ENCODE data around the gene EPHB2. TPM values are rescaled to one million over a fixed set of nuclear protein-coding genes. Genes with fewer than 3 reads are reported as not detected.

The EPHB2 gene
- total and polyA plus RNA-seq, 2 donors (not counting 3 experiments of a cell fraction or from before 2014, with no cell fraction given): 50.8 to 69.1 TPM

GRCh38 chr1:22914156-22914555, 203.5 kb downstream of the EPHB2 start:
- CTCF ChIA-PET: no interaction called here

DNA sequence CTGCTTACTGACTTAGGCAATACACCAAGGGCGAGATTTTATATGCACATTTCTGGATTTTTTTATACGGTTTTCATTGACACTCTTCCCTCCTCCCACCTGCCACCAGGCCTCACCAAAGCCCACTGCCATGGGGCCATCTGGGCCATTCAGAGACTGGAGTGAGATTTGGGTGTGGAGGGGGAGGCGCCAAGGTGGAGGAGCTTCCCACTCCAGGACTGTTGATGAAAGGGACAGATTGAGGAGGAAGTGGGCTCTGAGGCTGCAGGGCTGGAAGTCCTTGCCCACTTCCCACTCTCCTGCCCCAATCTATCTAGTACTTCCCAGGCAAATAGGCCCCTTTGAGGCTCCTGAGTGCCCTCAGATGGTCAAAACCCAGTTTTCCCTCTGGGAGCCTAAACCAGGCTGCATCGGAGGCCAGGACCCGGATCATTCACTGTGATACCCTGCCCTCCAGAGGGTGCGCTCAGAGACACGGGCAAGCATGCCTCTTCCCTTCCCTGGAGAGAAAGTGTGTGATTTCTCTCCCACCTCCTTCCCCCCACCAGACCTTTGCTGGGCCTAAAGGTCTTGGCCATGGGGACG, 204.1 kb downstream of the EPHB2 start:
- dilution Hi-C loops (cut with MboI; ENCODE audit: extremely low pct_ligation_motif_present, low sequenced_read_pairs) (no loop called here), intact Hi-C loops (cut with micrococcal nuclease) (no loop called here)
- H3K79me2 ChIP-seq (ENCODE audit: control insufficient read depth, insufficient read depth, low read length): no peaks in the 10 kb centered on the region
- H3K27me3 ChIP-seq (ENCODE audit: control insufficient read depth in 2 of 2, insufficient read depth in 2 of 2, low read length in 2 of 2): no peaks in the 10 kb centered on the region
- BruUV-seq (replicated peaks): no TSS peak
- no peak overlapping the region for H3K9ac ChIP-seq (replicated peaks; ENCODE audit: extremely low read depth, insufficient read depth, low read length)
- ChIA-PET CTCF (interaction anchor here (0.9 to 3.2 kb wide), 5 partner anchors 10 to 240 kb away, joined by 3 to 8 read pairs (median 3); no protein-coding TSS in a partner anchor), POLR2A (no interaction called here)
- H3K27ac ChIP-seq (ENCODE audit: insufficient read depth, low read depth, low read length): no peak overlapping the region
- no peak overlapping the region for H3K4me2 ChIP-seq (ENCODE audit: insufficient read depth, low read length)
- no peaks in the 10 kb centered on the region for H3K9me3 ChIP-seq (replicated peaks; ENCODE audit: control insufficient read depth, insufficient read depth, low read length)
- DNase-seq (ENCODE audit: low read depth, low spot score) (no peak), FAIRE-seq (no peak)
- peaks cover 3 to 16% of the 10 kb centered on the region in 2 experiments for H3K36me3 ChIP-seq (ENCODE audit: control insufficient read depth in 2 of 2, extremely low read depth in 1 of 2, insufficient read depth in 2 of 2, low read length in 2 of 2)
- H3K4me1 ChIP-seq (ENCODE audit: control insufficient read depth, extremely low read depth, insufficient read depth, low read length): no peaks in the 10 kb centered on the region
- H3K9me1 ChIP-seq (replicated peaks; ENCODE audit: control insufficient read depth, extremely low read depth, insufficient read depth, low read length): no peaks in the 10 kb centered on the region
- no peak overlapping the region for H3K4me3 ChIP-seq (replicated peaks in 1 of 3; ENCODE audit: insufficient read depth in 1 of 3, low read depth in 1 of 3, low read length in 3 of 3)
- H4K20me1 ChIP-seq (replicated peaks; ENCODE audit: control insufficient read depth, extremely low read depth, insufficient read depth, low read length): no peaks in the 10 kb centered on the region
- no peak overlapping the region for H2AFZ ChIP-seq (ENCODE audit: low read depth, low read length)
- TF ChIP-seq, protein P1, sequence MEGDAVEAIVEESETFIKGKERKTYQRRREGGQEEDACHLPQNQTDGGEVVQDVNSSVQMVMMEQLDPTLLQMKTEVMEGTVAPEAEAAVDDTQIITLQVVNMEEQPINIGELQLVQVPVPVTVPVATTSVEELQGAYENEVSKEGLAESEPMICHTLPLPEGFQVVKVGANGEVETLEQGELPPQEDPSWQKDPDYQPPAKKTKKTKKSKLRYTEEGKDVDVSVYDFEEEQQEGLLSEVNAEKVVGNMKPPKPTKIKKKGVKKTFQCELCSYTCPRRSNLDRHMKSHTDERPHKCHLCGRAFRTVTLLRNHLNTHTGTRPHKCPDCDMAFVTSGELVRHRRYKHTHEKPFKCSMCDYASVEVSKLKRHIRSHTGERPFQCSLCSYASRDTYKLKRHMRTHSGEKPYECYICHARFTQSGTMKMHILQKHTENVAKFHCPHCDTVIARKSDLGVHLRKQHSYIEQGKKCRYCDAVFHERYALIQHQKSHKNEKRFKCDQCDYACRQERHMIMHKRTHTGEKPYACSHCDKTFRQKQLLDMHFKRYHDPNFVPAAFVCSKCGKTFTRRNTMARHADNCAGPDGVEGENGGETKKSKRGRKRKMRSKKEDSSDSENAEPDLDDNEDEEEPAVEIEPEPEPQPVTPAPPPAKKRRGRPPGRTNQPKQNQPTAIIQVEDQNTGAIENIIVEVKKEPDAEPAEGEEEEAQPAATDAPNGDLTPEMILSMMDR (IDR thresholded peaks at IDR 0.05; ENCODE audit: extremely low read depth in 1 of 2, insufficient read depth in 1 of 2, low read depth in 1 of 2, low read length in 2 of 2): no peak
- TF ChIP-seq POLR2AphosphoS5 (IDR thresholded peaks at IDR 0.05; ENCODE audit: insufficient read depth, low read depth, low read length) (no peak), GATA2 (IDR thresholded peaks at IDR 0.05; ENCODE audit: insufficient read depth, insufficient read length, low read depth, low read length) (no peak), FOS (IDR thresholded peaks at IDR 0.05; ENCODE audit: borderline replicate concordance, insufficient read depth, low read length) (no peak), POLR2A (IDR thresholded peaks at IDR 0.05; ENCODE audit: low read depth, low read length) (no peak), MYC (IDR thresholded peaks at IDR 0.05; ENCODE audit: low read depth, low read length) (no peak), JUN (IDR thresholded peaks at IDR 0.05; ENCODE audit: borderline replicate concordance, insufficient read depth, insufficient read length, low read depth) (no peak), EZH2 (IDR thresholded peaks at IDR 0.05; ENCODE audit: borderline replicate concordance, low read depth, low read length, severe bottlenecking) (no peak)
- TF ChIP-seq, protein P2, sequence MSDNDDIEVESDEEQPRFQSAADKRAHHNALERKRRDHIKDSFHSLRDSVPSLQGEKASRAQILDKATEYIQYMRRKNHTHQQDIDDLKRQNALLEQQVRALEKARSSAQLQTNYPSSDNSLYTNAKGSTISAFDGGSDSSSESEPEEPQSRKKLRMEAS (IDR thresholded peaks at IDR 0.05; ENCODE audit: insufficient read depth, insufficient read length): no peak

More at GRCh38 chr1:22914156-22914555, 203.5 kb downstream of the EPHB2 start:
- Histone ChIP-seq H2AFZ (ENCODE audit: low read depth, low read length) (no peak overlapping the region), H3K9ac (replicated peaks; ENCODE audit: extremely low read depth, insufficient read depth, low read length) (no peak overlapping the region), H3K36me3 (ENCODE audit: control insufficient read depth in 2 of 2, extremely low read depth in 1 of 2, insufficient read depth in 2 of 2, low read length in 2 of 2) (peaks cover 3 to 19% of the 10 kb centered on the region in 2 experiments), H3K4me1 (ENCODE audit: control insufficient read depth, extremely low read depth, insufficient read depth, low read length) (no peaks in the 10 kb centered on the region), H3K9me3 (replicated peaks; ENCODE audit: control insufficient read depth, insufficient read depth, low read length) (no peaks in the 10 kb centered on the region), H3K4me2 (ENCODE audit: insufficient read depth, low read length) (no peak overlapping the region), H3K9me1 (replicated peaks; ENCODE audit: control insufficient read depth, extremely low read depth, insufficient read depth, low read length) (no peaks in the 10 kb centered on the region), H3K4me3 (replicated peaks in 1 of 3; ENCODE audit: insufficient read depth in 1 of 3, low read depth in 1 of 3, low read length in 3 of 3) (no peak overlapping the region), H3K27me3 (ENCODE audit: control insufficient read depth in 2 of 2, insufficient read depth in 2 of 2, low read length in 2 of 2) (no peaks in the 10 kb centered on the region), H3K27ac (ENCODE audit: insufficient read depth, low read depth, low read length) (no peak overlapping the region), H4K20me1 (replicated peaks; ENCODE audit: control insufficient read depth, extremely low read depth, insufficient read depth, low read length) (no peaks in the 10 kb centered on the region), H3K79me2 (ENCODE audit: control insufficient read depth, insufficient read depth, low read length) (no peaks in the 10 kb centered on the region)
- POLR2A ChIA-PET: no interaction called here
- no peak for TF ChIP-seq JUN (IDR thresholded peaks at IDR 0.05; ENCODE audit: borderline replicate concordance, insufficient read depth, insufficient read length, low read depth)
- no peak for TF ChIP-seq POLR2A (IDR thresholded peaks at IDR 0.05; ENCODE audit: low read depth, low read length)
- TF ChIP-seq EZH2 (IDR thresholded peaks at IDR 0.05; ENCODE audit: borderline replicate concordance, low read depth, low read length, severe bottlenecking): no peak
- no peak for TF ChIP-seq GATA2 (IDR thresholded peaks at IDR 0.05; ENCODE audit: insufficient read depth, insufficient read length, low read depth, low read length)
- no peak for TF ChIP-seq MYC (IDR thresholded peaks at IDR 0.05; ENCODE audit: low read depth, low read length)
- DNase-seq (ENCODE audit: low read depth, low spot score): no peak
- TSS peak; percentile 71 for BruUV-seq (replicated peaks)
- intact Hi-C loops (cut with micrococcal nuclease) (no loop called here), dilution Hi-C loops (cut with MboI; ENCODE audit: extremely low pct_ligation_motif_present, low sequenced_read_pairs) (no loop called here)
- no peak for FAIRE-seq
